HEK293 (cell line): ENCODE data around the gene FRMD4A.

Experiments
- CTCF ChIA-PET: fragments of 350-600 bp; formaldehyde crosslinking; extraction: SDS; loops from one replicate; lab custom pipeline; 2021; ENCODE audit warnings: antibody characterized with exemption; lab: Yijun Ruan, JAX
- POLR2A ChIA-PET: fragments of 300-600 bp; formaldehyde crosslinking; extraction: SDS; loops from one replicate; lab custom pipeline; 2020; ENCODE audit warnings: antibody characterized with exemption, inconsistent platforms; lab: Yijun Ruan, JAX
- H3K27ac ChIP-seq: fragments of 200-500 bp; sonication (Bioruptor generic); 2 replicates; pipeline ENCODE4 v1.5.1; 2014; ENCODE audit warnings: low read depth, low read length, control low read depth, inconsistent platforms; ENCODE audit errors: extremely low read depth
- H3K36me3 ChIP-seq, 2 experiments: fragments of 200-500 bp in 1 of 2; sonication (Bioruptor generic) in 1 of 2; 1 replicate in 1 of 2; 2 replicates in 1 of 2; pipeline ENCODE4 v1.5.1; 2014 to 2017; ENCODE audit warnings: inconsistent platforms in 2 of 2, low read length in 2 of 2; ENCODE audit not compliant: control insufficient read depth in 2 of 2, insufficient read depth in 1 of 2
- H3K4me1 ChIP-seq: fragments of 200-500 bp; sonication (Bioruptor generic); 2 replicates; pipeline ENCODE4 v1.5.1; 2014; ENCODE audit warnings: mild to moderate bottlenecking, low read length, inconsistent platforms; ENCODE audit not compliant: control insufficient read depth, insufficient read depth
- H3K4me3 ChIP-seq: 2 replicates; pipeline ENCODE4 v1.5.1; 2011; ENCODE audit warnings: low read depth, mild to moderate bottlenecking, control low read depth, low read length, moderate library complexity
- H3K9me3 ChIP-seq: fragments of 200-500 bp; sonication (Bioruptor generic); 2 replicates; pipeline ENCODE4 v1.5.1; 2014; ENCODE audit warnings: low read depth, low read length, inconsistent platforms; ENCODE audit not compliant: control insufficient read depth, insufficient read depth
- IKZF3 ChIP-seq: fragments of 450-650 bp; IDR thresholded peaks from 2 replicates; pipeline ENCODE4 v1.5.0; 2018; ENCODE audit warnings: missing biosample characterization, mild to moderate bottlenecking, missing genetic modification characterization, moderate library complexity
- MYNN ChIP-seq: fragments of 450-650 bp; formaldehyde crosslinking; IDR thresholded peaks from 2 replicates; pipeline ENCODE4 v1.5.1; 2016; ENCODE audit warnings: missing biosample characterization, missing genetic modification characterization, borderline replicate concordance
- SCRT2 ChIP-seq: fragments of 450-650 bp; formaldehyde crosslinking; IDR thresholded peaks from 2 replicates; pipeline ENCODE4 v1.5.1; 2016; ENCODE audit warnings: missing biosample characterization, missing genetic modification characterization
- SETDB1 ChIP-seq: IDR thresholded peaks from one replicate; pipeline ENCODE4 v1.6.1; 2017; ENCODE audit warnings: mild to moderate bottlenecking, low read length, moderate library complexity, mixed read lengths; ENCODE audit not compliant: insufficient read length
- ZNF138 ChIP-seq: fragments of 450-650 bp; formaldehyde crosslinking; IDR thresholded peaks from 2 replicates; pipeline ENCODE4 v1.5.1; 2016; ENCODE audit warnings: missing biosample characterization, missing genetic modification characterization, borderline replicate concordance
- ZNF223 ChIP-seq: fragments of 450-650 bp; formaldehyde crosslinking; IDR thresholded peaks from 2 replicates; pipeline ENCODE4 v1.5.1; 2016; ENCODE audit warnings: missing biosample characterization, missing genetic modification characterization
- ZNF324 ChIP-seq: fragments of 450-650 bp; formaldehyde crosslinking; IDR thresholded peaks from 2 replicates; pipeline ENCODE4 v1.5.1; 2016; ENCODE audit warnings: missing biosample characterization, missing genetic modification characterization
- ZNF350 ChIP-seq: fragments of 450-650 bp; formaldehyde crosslinking; IDR thresholded peaks from 2 replicates; pipeline ENCODE4 v1.5.0; 2017; ENCODE audit warnings: missing biosample characterization, mild to moderate bottlenecking, missing genetic modification characterization
- ZNF654 ChIP-seq: fragments of 450-650 bp; formaldehyde crosslinking; IDR thresholded peaks from 2 replicates; pipeline ENCODE4 v1.5.1; 2016; ENCODE audit warnings: low read depth, missing biosample characterization, missing genetic modification characterization
- TF ChIP-seq, protein P1 (sequence below): fragments of 450-650 bp; formaldehyde crosslinking; IDR thresholded peaks from 2 replicates; pipeline ENCODE4 v1.5.1; 2016; ENCODE audit warnings: missing biosample characterization, missing genetic modification characterization, borderline replicate concordance
- TF ChIP-seq, protein P2 (sequence below): fragments of 450-650 bp; formaldehyde crosslinking; IDR thresholded peaks from 2 replicates; pipeline ENCODE4 v1.5.1; 2016; ENCODE audit warnings: missing biosample characterization, missing genetic modification characterization
- TF ChIP-seq, protein P3 (sequence below): fragments of 450-650 bp; formaldehyde crosslinking; IDR thresholded peaks from 2 replicates; pipeline ENCODE4 v1.5.1; 2016; ENCODE audit warnings: missing biosample characterization, missing genetic modification characterization
- TF ChIP-seq, protein P4 (sequence below): fragments of 450-650 bp; formaldehyde crosslinking; IDR thresholded peaks from 2 replicates; pipeline ENCODE4 v1.5.1; 2016; ENCODE audit warnings: missing biosample characterization, missing genetic modification characterization

The FRMD4A gene

DNA sequence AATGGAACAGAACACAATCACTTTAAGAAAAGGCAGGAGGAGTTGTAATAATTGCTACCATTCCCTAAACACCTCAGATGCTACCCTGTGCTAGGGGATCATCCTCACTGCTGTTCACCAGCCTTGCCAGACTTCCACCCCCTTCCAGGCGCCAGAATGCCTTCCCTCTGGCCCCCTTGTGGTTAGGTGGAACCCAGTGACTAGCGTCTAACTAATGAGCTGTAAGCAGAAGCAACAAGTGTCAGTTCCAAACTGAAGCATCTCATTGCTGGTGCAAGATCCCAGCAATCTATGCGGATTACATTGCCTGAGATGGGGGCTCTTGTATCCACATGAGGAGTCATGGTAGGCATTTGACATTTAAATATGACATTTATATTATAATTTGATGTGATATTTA is 86.6 kb downstream of the FRMD4A start (continued):
- TF ChIP-seq, protein P1, sequence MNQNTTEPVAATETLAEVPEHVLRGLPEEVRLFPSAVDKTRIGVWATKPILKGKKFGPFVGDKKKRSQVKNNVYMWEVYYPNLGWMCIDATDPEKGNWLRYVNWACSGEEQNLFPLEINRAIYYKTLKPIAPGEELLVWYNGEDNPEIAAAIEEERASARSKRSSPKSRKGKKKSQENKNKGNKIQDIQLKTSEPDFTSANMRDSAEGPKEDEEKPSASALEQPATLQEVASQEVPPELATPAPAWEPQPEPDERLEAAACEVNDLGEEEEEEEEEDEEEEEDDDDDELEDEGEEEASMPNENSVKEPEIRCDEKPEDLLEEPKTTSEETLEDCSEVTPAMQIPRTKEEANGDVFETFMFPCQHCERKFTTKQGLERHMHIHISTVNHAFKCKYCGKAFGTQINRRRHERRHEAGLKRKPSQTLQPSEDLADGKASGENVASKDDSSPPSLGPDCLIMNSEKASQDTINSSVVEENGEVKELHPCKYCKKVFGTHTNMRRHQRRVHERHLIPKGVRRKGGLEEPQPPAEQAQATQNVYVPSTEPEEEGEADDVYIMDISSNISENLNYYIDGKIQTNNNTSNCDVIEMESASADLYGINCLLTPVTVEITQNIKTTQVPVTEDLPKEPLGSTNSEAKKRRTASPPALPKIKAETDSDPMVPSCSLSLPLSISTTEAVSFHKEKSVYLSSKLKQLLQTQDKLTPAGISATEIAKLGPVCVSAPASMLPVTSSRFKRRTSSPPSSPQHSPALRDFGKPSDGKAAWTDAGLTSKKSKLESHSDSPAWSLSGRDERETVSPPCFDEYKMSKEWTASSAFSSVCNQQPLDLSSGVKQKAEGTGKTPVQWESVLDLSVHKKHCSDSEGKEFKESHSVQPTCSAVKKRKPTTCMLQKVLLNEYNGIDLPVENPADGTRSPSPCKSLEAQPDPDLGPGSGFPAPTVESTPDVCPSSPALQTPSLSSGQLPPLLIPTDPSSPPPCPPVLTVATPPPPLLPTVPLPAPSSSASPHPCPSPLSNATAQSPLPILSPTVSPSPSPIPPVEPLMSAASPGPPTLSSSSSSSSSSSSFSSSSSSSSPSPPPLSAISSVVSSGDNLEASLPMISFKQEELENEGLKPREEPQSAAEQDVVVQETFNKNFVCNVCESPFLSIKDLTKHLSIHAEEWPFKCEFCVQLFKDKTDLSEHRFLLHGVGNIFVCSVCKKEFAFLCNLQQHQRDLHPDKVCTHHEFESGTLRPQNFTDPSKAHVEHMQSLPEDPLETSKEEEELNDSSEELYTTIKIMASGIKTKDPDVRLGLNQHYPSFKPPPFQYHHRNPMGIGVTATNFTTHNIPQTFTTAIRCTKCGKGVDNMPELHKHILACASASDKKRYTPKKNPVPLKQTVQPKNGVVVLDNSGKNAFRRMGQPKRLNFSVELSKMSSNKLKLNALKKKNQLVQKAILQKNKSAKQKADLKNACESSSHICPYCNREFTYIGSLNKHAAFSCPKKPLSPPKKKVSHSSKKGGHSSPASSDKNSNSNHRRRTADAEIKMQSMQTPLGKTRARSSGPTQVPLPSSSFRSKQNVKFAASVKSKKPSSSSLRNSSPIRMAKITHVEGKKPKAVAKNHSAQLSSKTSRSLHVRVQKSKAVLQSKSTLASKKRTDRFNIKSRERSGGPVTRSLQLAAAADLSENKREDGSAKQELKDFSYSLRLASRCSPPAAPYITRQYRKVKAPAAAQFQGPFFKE: no peak
- peak; percentile 94 for TF ChIP-seq SCRT2 (tag by site-specific recombination)
- TF ChIP-seq, all 188 proteins: peak for 3

DNA sequence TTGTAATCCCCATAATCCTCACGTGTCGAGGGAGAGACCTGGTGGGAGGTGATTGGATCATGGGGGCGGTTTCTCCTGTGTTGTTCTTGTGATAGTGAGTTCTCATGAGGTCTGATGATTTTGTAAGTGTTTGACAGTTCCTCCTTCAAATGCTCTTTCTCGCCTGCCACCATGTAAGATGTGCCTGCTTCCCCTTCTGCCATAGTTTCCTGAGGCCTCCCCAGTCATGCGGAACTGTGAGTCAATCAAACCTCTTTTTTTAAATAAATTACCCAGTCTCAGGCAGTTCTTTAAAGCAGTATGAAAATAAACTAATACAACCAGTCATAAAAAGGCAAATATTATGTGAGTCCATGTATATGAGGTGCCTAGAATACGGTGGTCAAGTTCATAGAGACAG is 87.5 kb downstream of the FRMD4A start:
- peak; percentile 24 for TF ChIP-seq SETDB1
- TF ChIP-seq ZNF324 (tag by site-specific recombination): no peak
- TF ChIP-seq ZNF654 (tag by site-specific recombination): no peak
- no peak for TF ChIP-seq ZNF138
- TF ChIP-seq, protein P2, sequence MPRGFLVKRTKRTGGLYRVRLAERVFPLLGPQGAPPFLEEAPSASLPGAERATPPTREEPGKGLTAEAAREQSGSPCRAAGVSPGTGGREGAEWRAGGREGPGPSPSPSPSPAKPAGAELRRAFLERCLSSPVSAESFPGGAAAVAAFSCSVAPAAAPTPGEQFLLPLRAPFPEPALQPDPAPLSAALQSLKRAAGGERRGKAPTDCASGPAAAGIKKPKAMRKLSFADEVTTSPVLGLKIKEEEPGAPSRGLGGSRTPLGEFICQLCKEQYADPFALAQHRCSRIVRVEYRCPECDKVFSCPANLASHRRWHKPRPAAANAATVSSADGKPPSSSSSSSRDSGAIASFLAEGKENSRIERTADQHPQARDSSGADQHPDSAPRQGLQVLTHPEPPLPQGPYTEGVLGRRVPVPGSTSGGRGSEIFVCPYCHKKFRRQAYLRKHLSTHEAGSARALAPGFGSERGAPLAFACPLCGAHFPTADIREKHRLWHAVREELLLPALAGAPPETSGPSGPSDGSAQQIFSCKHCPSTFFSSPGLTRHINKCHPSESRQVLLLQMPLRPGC (tag by site-specific recombination): no peak
- POLR2A ChIA-PET: no interaction called here

DNA sequence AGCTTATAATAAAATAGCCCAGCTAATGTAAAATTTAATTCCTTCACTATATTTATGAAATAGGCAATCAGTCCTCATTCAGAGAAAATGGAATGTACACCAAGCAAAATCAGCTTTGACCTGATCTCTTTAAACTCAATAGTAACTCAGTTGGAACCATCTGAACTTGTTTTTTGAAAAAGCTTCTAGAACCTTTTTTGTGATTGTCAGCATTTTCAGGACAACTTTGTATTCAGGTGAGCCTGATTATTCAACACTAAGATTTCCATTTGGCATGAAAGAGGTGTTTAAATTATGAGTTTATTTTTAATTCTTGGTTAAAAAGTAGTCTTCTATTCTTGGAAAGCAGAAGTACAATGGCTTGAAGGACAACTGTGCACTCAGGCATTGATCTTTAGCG is 89.5 kb downstream of the FRMD4A start:
- Histone ChIP-seq H3K4me1 (no peaks in the 10 kb centered on the region), H3K9me3 (no peaks in the 10 kb centered on the region), H3K4me3 (no peak overlapping the region), H3K36me3 (no peaks in the 10 kb centered on the region), H3K27ac (no peak overlapping the region)
- ChIA-PET CTCF (no interaction called here), POLR2A (no interaction called here)
- TF ChIP-seq IKZF3: no peak
- TF ChIP-seq, protein P3, sequence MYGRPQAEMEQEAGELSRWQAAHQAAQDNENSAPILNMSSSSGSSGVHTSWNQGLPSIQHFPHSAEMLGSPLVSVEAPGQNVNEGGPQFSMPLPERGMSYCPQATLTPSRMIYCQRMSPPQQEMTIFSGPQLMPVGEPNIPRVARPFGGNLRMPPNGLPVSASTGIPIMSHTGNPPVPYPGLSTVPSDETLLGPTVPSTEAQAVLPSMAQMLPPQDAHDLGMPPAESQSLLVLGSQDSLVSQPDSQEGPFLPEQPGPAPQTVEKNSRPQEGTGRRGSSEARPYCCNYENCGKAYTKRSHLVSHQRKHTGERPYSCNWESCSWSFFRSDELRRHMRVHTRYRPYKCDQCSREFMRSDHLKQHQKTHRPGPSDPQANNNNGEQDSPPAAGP (tag by site-specific recombination): no peak

More for the DNA sequence above, 87.5 kb downstream of the FRMD4A start:
- CTCF ChIA-PET: interaction anchor here (0.6 to 1.6 kb wide), 2 partner anchors 47 to 93 kb away, joined by 3 to 6 read pairs; no protein-coding TSS in a partner anchor
- Histone ChIP-seq H3K4me1 (no peaks in the 10 kb centered on the region), H3K27ac (no peak overlapping the region), H3K36me3 (no peaks in the 10 kb centered on the region), H3K9me3 (no peaks in the 10 kb centered on the region), H3K4me3 (no peak overlapping the region)

DNA sequence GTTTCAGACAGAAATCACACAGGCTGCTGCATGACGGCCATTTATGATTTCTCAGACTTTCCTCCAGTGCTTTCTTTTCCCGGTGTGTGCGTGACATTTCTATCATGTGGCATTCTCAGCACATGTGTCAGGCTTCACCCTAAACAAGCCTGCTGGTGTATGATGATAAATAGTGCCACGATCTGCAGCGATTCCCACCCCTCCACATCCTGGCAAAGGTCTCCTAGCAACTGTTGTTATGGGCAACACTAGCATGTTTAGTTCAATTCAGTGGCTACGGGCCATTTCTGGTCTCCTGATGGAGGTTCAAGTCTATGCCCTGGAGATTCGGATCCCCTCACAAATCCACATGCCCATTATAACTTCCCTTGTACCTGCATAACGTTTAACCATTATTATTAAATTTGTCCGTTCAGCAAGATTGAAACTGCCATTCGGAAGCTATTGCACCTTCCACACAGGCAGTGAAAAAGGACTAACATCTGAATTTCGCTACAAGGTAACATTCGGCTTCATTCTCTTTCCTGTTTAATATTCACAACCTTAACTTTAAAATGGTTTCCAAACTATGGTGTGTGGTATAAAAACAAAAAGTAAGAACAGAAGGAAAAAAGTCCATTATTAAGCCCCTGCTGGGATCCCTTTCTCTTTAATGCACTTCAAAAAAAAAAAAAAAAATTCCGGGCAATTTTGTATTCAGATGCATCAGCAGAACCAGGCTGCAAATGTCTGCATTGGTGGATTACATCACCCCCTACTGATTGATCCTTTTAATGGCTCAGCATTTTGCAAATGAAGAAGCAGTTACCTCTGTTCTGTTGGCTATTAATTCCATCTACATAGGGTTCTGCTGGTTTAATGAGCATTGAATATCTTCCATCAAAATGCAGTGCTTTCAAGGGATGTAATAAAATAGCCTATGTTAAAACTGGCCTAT is 90.2 kb downstream of the FRMD4A start:
- Histone ChIP-seq H3K4me1 (no peaks in the 10 kb centered on the region), H3K9me3 (no peaks in the 10 kb centered on the region), H3K4me3 (no peak overlapping the region), H3K36me3 (no peaks in the 10 kb centered on the region), H3K27ac (no peak overlapping the region)
- TF ChIP-seq ZNF223 (tag by site-specific recombination): no peak
- peak; percentile 80 for TF ChIP-seq MYNN
- no peak for TF ChIP-seq ZNF350 (tag by site-specific recombination)
- TF ChIP-seq, protein P4, sequence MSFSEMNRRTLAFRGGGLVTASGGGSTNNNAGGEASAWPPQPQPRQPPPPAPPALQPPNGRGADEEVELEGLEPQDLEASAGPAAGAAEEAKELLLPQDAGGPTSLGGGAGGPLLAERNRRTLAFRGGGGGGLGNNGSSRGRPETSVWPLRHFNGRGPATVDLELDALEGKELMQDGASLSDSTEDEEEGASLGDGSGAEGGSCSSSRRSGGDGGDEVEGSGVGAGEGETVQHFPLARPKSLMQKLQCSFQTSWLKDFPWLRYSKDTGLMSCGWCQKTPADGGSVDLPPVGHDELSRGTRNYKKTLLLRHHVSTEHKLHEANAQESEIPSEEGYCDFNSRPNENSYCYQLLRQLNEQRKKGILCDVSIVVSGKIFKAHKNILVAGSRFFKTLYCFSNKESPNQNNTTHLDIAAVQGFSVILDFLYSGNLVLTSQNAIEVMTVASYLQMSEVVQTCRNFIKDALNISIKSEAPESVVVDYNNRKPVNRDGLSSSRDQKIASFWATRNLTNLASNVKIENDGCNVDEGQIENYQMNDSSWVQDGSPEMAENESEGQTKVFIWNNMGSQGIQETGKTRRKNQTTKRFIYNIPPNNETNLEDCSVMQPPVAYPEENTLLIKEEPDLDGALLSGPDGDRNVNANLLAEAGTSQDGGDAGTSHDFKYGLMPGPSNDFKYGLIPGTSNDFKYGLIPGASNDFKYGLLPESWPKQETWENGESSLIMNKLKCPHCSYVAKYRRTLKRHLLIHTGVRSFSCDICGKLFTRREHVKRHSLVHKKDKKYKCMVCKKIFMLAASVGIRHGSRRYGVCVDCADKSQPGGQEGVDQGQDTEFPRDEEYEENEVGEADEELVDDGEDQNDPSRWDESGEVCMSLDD: no peak
- CTCF ChIA-PET: no interaction called here
- POLR2A ChIA-PET: no interaction called here
